ENCODE measurements around the gene SGCD.

The SGCD gene

GRCh38 chr5:156762771-156763170 lies 435.8 kb downstream of the SGCD start:
- Histone ChIP-seq H3K9ac (no peak overlapping the region), H3K4me1 (no peaks in the 10 kb centered on the region), H2AFZ (no peak overlapping the region), H3K4me3 (ENCODE audit: low read depth, low read length) (no peak overlapping the region), H3K27me3 (ENCODE audit: control insufficient read depth, insufficient read depth, low read length) (no peaks in the 10 kb centered on the region), H3K4me2 (ENCODE audit: low read length) (no peak overlapping the region), H3K79me2 (no peaks in the 10 kb centered on the region), H3K36me3 (ENCODE audit: control insufficient read depth, insufficient read depth, low read length) (no peaks in the 10 kb centered on the region), H3K9me3 (ENCODE audit: control insufficient read depth, low read length) (no peaks in the 10 kb centered on the region), H3K27ac (no peak overlapping the region)
- TF ChIP-seq CTCF (IDR thresholded peaks at IDR 0.05): no peak

- H3K9ac ChIP-seq: no peak overlapping the region
- no peaks in the 10 kb centered on the region for H3K4me1 ChIP-seq
- H2AFZ ChIP-seq: no peak overlapping the region
- no peaks in the 10 kb centered on the region for H3K27me3 ChIP-seq (ENCODE audit: control insufficient read depth, insufficient read depth, low read length)
- H3K79me2 ChIP-seq: no peaks in the 10 kb centered on the region
- TF ChIP-seq CTCF (IDR thresholded peaks at IDR 0.05): no peak
- no peaks in the 10 kb centered on the region for H3K9me3 ChIP-seq (ENCODE audit: control insufficient read depth, low read length)
- no peak overlapping the region for H3K27ac ChIP-seq
- H3K36me3 ChIP-seq (ENCODE audit: control insufficient read depth, insufficient read depth, low read length): no peaks in the 10 kb centered on the region
- no peak overlapping the region for H3K4me2 ChIP-seq (ENCODE audit: low read length)
- no peak overlapping the region for H3K4me3 ChIP-seq (ENCODE audit: low read depth, low read length)
These were observed 437.4 kb downstream of the SGCD start for GRCh38 chr5:156764176-156764971.

- Histone ChIP-seq H3K9ac (no peak overlapping the region), H3K9me3 (ENCODE audit: control insufficient read depth, low read length) (no peaks in the 10 kb centered on the region), H3K4me3 (ENCODE audit: low read depth, low read length) (no peak overlapping the region), H3K27me3 (ENCODE audit: control insufficient read depth, insufficient read depth, low read length) (no peaks in the 10 kb centered on the region), H3K4me1 (no peaks in the 10 kb centered on the region), H3K27ac (no peak overlapping the region), H3K4me2 (ENCODE audit: low read length) (no peak overlapping the region), H3K36me3 (ENCODE audit: control insufficient read depth, insufficient read depth, low read length) (no peaks in the 10 kb centered on the region), H2AFZ (no peak overlapping the region), H3K79me2 (no peaks in the 10 kb centered on the region)
- no peak for TF ChIP-seq CTCF (IDR thresholded peaks at IDR 0.05)
These were observed 447.3 kb downstream of the SGCD start for GRCh38 chr5:156774273-156774672.

- H2AFZ ChIP-seq: no peak overlapping the region
- no peak overlapping the region for H3K9ac ChIP-seq
- no peak overlapping the region for H3K4me3 ChIP-seq (ENCODE audit: low read depth, low read length)
These were observed 451.3 kb downstream of the SGCD start for GRCh38 chr5:156778139-156778706.

More at GRCh38 chr5:156778139-156778706, 451.3 kb downstream of the SGCD start:
- H3K9me3 ChIP-seq (ENCODE audit: control insufficient read depth, low read length): no peaks in the 10 kb centered on the region
- TF ChIP-seq CTCF (IDR thresholded peaks at IDR 0.05): no peak
- H3K36me3 ChIP-seq (ENCODE audit: control insufficient read depth, insufficient read depth, low read length): no peaks in the 10 kb centered on the region
- H3K79me2 ChIP-seq: no peaks in the 10 kb centered on the region
- no peaks in the 10 kb centered on the region for H3K27me3 ChIP-seq (ENCODE audit: control insufficient read depth, insufficient read depth, low read length)
- no peak overlapping the region for H3K4me2 ChIP-seq (ENCODE audit: low read length)
- no peaks in the 10 kb centered on the region for H3K4me1 ChIP-seq
- no peak overlapping the region for H3K27ac ChIP-seq
